H9 (cell line): Measurements from ENCODE around the gene YEATS4. TPM values are rescaled to one million over a fixed set of nuclear protein-coding genes. Genes with fewer than 3 reads are reported as not detected.

ENCODE experiments used
- DNase-seq: peaks from one replicate; pipeline ENCODE4 v3.0.0-alpha.2; 2017
- H2AFZ ChIP-seq: one replicate; pipeline ENCODE4 v1.6.1; 2013; ENCODE audit warnings: mild to moderate bottlenecking, low read length, control low read depth, moderate library complexity
- H2AK5ac ChIP-seq: 2 replicates; pipeline ENCODE4 v1.6.1; 2013; ENCODE audit warnings: low read length, control low read depth, mixed read lengths; ENCODE audit not compliant: insufficient read length
- H2BK120ac ChIP-seq: one replicate; pipeline ENCODE4 v1.6.1; 2013; ENCODE audit warnings: low read depth, mild to moderate bottlenecking, low read length, control low read depth, inconsistent platforms; ENCODE audit not compliant: poor library complexity, severe bottlenecking
- H2BK12ac ChIP-seq: 2 replicates; pipeline ENCODE4 v1.6.1; 2013; ENCODE audit warnings: low read length, control low read depth, mixed read lengths, low read depth; ENCODE audit not compliant: insufficient read length
- H2BK15ac ChIP-seq: 2 replicates; pipeline ENCODE4 v1.6.1; 2013; ENCODE audit warnings: low read depth, low read length, control low read depth
- H2BK20ac ChIP-seq: one replicate; pipeline ENCODE4 v1.6.1; 2013; ENCODE audit warnings: low read depth, mild to moderate bottlenecking, low read length, control low read depth, inconsistent platforms; ENCODE audit not compliant: poor library complexity, severe bottlenecking
- H2BK5ac ChIP-seq: 2 replicates; pipeline ENCODE4 v1.6.1; 2013; ENCODE audit warnings: low read length, control low read depth, mixed read lengths; ENCODE audit not compliant: insufficient read length
- H3K14ac ChIP-seq: 2 replicates; pipeline ENCODE4 v1.6.1; 2013; ENCODE audit warnings: low read length, control low read depth; ENCODE audit not compliant: insufficient read depth
- H3K18ac ChIP-seq: 2 replicates; pipeline ENCODE4 v1.6.1; 2013; ENCODE audit warnings: low read depth, mild to moderate bottlenecking, mixed read lengths, low read length, control low read depth; ENCODE audit not compliant: insufficient read length
- H3K23ac ChIP-seq: 2 replicates; pipeline ENCODE4 v1.6.1; 2013; ENCODE audit warnings: low read length, control low read depth, mixed read lengths, low read depth; ENCODE audit not compliant: insufficient read length
- H3K23me2 ChIP-seq: 2 replicates; pipeline ENCODE4 v1.6.1; 2013; ENCODE audit warnings: low read depth, mild to moderate bottlenecking, mixed read lengths, low read length, control low read depth; ENCODE audit not compliant: insufficient read length, poor library complexity, severe bottlenecking
- H3K27ac ChIP-seq: 2 replicates; pipeline ENCODE4 v1.5.1; 2013; ENCODE audit warnings: low read length, control low read depth, mixed read lengths, low read depth; ENCODE audit not compliant: insufficient read length
- H3K27me3 ChIP-seq: 2 replicates; pipeline ENCODE4 v1.6.1; 2013; ENCODE audit warnings: low read length, control low read depth, inconsistent platforms; ENCODE audit not compliant: insufficient read depth
- H3K4ac ChIP-seq: 2 replicates; pipeline ENCODE4 v1.6.1; 2013; ENCODE audit warnings: low read depth, mild to moderate bottlenecking, control low read depth, inconsistent platforms, low read length, moderate library complexity
- H3K4me1 ChIP-seq: 2 replicates; pipeline ENCODE4 v1.6.1; 2013; ENCODE audit warnings: low read length, control low read depth, inconsistent platforms; ENCODE audit not compliant: insufficient read depth
- H3K4me2 ChIP-seq: 2 replicates; pipeline ENCODE4 v1.6.1; 2013; ENCODE audit warnings: low read length, control low read depth, mixed read lengths; ENCODE audit not compliant: insufficient read length, insufficient read depth
- H3K56ac ChIP-seq: 2 replicates; pipeline ENCODE4 v1.6.1; 2013; ENCODE audit warnings: low read depth, mild to moderate bottlenecking, mixed read lengths, low read length, control low read depth; ENCODE audit not compliant: insufficient read length
- H3K79me1 ChIP-seq: 2 replicates; pipeline ENCODE4 v1.6.1; 2013; ENCODE audit warnings: low read depth, mild to moderate bottlenecking, moderate library complexity, low read length, control low read depth, inconsistent platforms; ENCODE audit not compliant: insufficient read depth, poor library complexity, severe bottlenecking
- H3K79me2 ChIP-seq: 2 replicates; pipeline ENCODE4 v1.6.1; 2013; ENCODE audit warnings: low read length, control low read depth, inconsistent platforms; ENCODE audit not compliant: insufficient read depth
- H3K9ac ChIP-seq: 2 replicates; pipeline ENCODE4 v1.6.1; 2013; ENCODE audit warnings: low read length, control low read depth, mixed read lengths; ENCODE audit not compliant: insufficient read length; ENCODE audit errors: extremely low read depth
- H3K9me3 ChIP-seq: one replicate; pipeline ENCODE4 v1.6.1; 2013; ENCODE audit warnings: low read depth, low read length, inconsistent platforms; ENCODE audit not compliant: control insufficient read depth
- H3T11ph ChIP-seq: one replicate; pipeline ENCODE4 v1.6.1; 2013; ENCODE audit warnings: mild to moderate bottlenecking, low read length, control low read depth, inconsistent platforms
- H4K20me1 ChIP-seq: one replicate; pipeline ENCODE4 v1.6.1; 2013; ENCODE audit not compliant: control insufficient read depth, insufficient read length, insufficient read depth
- H4K5ac ChIP-seq: 2 replicates; pipeline ENCODE4 v1.6.1; 2013; ENCODE audit warnings: low read depth, mild to moderate bottlenecking, mixed read lengths, low read length, control low read depth; ENCODE audit not compliant: insufficient read length
- H4K8ac ChIP-seq: replicated peaks from 2 replicates; pipeline ENCODE4 v1.6.1; 2013; ENCODE audit warnings: low read length, control low read depth, mixed read lengths, low read depth; ENCODE audit not compliant: insufficient read length
- H4K91ac ChIP-seq: 2 replicates; pipeline ENCODE4 v1.6.1; 2013; ENCODE audit warnings: low read depth, mild to moderate bottlenecking, moderate library complexity, mixed read lengths, low read length, control low read depth; ENCODE audit not compliant: insufficient read length
- H3K27ac Mint-ChIP-seq, 3 experiments: 2 replicates in 2 of 3; 3 replicates in 1 of 3; pipeline ENCODE4 v1.8.0; 2020 to 2021; ENCODE audit warnings: mixed read lengths in 3 of 3, mild to moderate bottlenecking in 1 of 3, moderate library complexity in 1 of 3
- H3K27me3 Mint-ChIP-seq: 2 replicates; pipeline ENCODE4 v1.8.0; 2021; ENCODE audit warnings: low read depth, mild to moderate bottlenecking, moderate library complexity, mixed read lengths
- H3K36me3 Mint-ChIP-seq, 3 experiments: 2 replicates in 2 of 3; 3 replicates in 1 of 3; pipeline ENCODE4 v1.8.0; 2020 to 2021; ENCODE audit warnings: low read depth in 3 of 3, mixed read lengths in 3 of 3; ENCODE audit not compliant: insufficient read depth in 1 of 3
- H3K4me1 Mint-ChIP-seq, 2 experiments: 2 replicates each; pipeline ENCODE4 v1.8.0; 2020; ENCODE audit warnings: mixed read lengths in 2 of 2
- H3K4me3 Mint-ChIP-seq, 2 experiments: 2 replicates in 1 of 2; 3 replicates in 1 of 2; pipeline ENCODE4 v1.8.0; 2020 to 2021; ENCODE audit warnings: mild to moderate bottlenecking in 2 of 2, mixed read lengths in 2 of 2, moderate library complexity in 1 of 2
- H3K9me3 Mint-ChIP-seq, 2 experiments: 2 replicates in 1 of 2; 3 replicates in 1 of 2; pipeline ENCODE4 v1.8.0; 2020; ENCODE audit warnings: mild to moderate bottlenecking in 2 of 2, mixed read lengths in 2 of 2, moderate library complexity in 1 of 2
- WGBS: extraction: QIAGEN DNeasy Blood & Tissue Kit; methylation state at CpG from one replicate; pipeline ENCODE4 v1.1.7; 2013; ENCODE audit warnings: missing lambda C conversion rate, low lambda C conversion rate, mixed read lengths; ENCODE audit not compliant: insufficient read length; ENCODE audit errors: extremely low coverage; 5-methylcytosine and 5-hydroxymethylcytosine counted together
- total RNA-seq: library from RNA; stranded (reverse); gene quantifications from 2 replicates; pipeline ENCODE4 v1.2.1, GENCODE V29; 2021
- TF ChIP-seq, protein P1 (sequence below): fragments of 200-600 bp; sonication (generic); conservative IDR thresholded peaks from 3 replicates; pipeline ENCODE4 v1.8.0; 2021; ENCODE audit warnings: antibody characterized with exemption, mild to moderate bottlenecking

The YEATS4 gene
- total RNA-seq, 1 experiment from 2014 or later: 35.6 TPM

GRCh38 chr12:69419701-69420100, 60.2 kb downstream of the YEATS4 start:
- no peak for DNase-seq
- Histone ChIP-seq H3K9ac (no peak overlapping the region), H3K18ac (no peak overlapping the region), H3K79me1 (no peaks in the 10 kb centered on the region), H2BK20ac (no peak overlapping the region), H4K20me1 (no peaks in the 10 kb centered on the region), H2BK12ac (no peak overlapping the region), H3K23me2 (no peaks in the 10 kb centered on the region), H3K9me3 (no peaks in the 10 kb centered on the region), H3K27ac (no peak overlapping the region), H2BK15ac (no peak overlapping the region), H3K4ac (no peak overlapping the region), H3K79me2 (no peaks in the 10 kb centered on the region), H2AK5ac (no peak overlapping the region), H3K56ac (no peak overlapping the region), H2BK120ac (no peak overlapping the region), H4K5ac (no peak overlapping the region), H2BK5ac (no peak overlapping the region), H2AFZ (no peak overlapping the region), H3K23ac (no peak overlapping the region), H4K8ac (no peak overlapping the region), H4K91ac (no peak overlapping the region), H3K27me3 (no peaks in the 10 kb centered on the region), H3K14ac (no peak overlapping the region), H3K4me1 (no peaks in the 10 kb centered on the region), H3K4me2 (no peak overlapping the region), H3T11ph (no peak overlapping the region)
- Mint-ChIP-seq H3K4me1 (peaks cover 13 to 15% of the 10 kb centered on the region in 2 experiments), H3K9me3 (no peaks in the 10 kb centered on the region), H3K27me3 (no peaks in the 10 kb centered on the region), H3K36me3 (no peaks in the 10 kb centered on the region), H3K27ac (no peak overlapping the region), H3K4me3 (no peak overlapping the region)
- WGBS: no CpG with 5 or more reads among the region's 1 CpG
- TF ChIP-seq, protein P1, sequence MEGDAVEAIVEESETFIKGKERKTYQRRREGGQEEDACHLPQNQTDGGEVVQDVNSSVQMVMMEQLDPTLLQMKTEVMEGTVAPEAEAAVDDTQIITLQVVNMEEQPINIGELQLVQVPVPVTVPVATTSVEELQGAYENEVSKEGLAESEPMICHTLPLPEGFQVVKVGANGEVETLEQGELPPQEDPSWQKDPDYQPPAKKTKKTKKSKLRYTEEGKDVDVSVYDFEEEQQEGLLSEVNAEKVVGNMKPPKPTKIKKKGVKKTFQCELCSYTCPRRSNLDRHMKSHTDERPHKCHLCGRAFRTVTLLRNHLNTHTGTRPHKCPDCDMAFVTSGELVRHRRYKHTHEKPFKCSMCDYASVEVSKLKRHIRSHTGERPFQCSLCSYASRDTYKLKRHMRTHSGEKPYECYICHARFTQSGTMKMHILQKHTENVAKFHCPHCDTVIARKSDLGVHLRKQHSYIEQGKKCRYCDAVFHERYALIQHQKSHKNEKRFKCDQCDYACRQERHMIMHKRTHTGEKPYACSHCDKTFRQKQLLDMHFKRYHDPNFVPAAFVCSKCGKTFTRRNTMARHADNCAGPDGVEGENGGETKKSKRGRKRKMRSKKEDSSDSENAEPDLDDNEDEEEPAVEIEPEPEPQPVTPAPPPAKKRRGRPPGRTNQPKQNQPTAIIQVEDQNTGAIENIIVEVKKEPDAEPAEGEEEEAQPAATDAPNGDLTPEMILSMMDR: no peak
